ENCODE data around the gene OSBPL10. TPM values are rescaled to one million over a fixed set of nuclear protein-coding genes. Genes with fewer than 3 reads are reported as not detected.
A peak's percentile ranks its signal among the peaks of the same experiment; 100 is the strongest.

OSBPL10 gene
- total and polyA plus RNA-seq, 2 donors (not counting 1 experiment from before 2014, with no cell fraction given): 88.5 to 310 TPM

GRCh38 chr3:31791090-31791430 is 190.0 kb downstream of the OSBPL10 start:
- H2AFZ ChIP-seq (ENCODE audit: insufficient read depth, low read depth, low read length, poor library complexity, severe bottlenecking): no peak overlapping the region
- ATAC-seq (ENCODE audit: low read depth) (no peak), DNase-seq (no peak)
- ChIA-PET CTCF (no interaction called here), POLR2A (no interaction called here)
- H4K20me1 ChIP-seq (ENCODE audit: control insufficient read depth, insufficient read depth, low read length, poor library complexity, severe bottlenecking): peaks cover 29% of the 10 kb centered on the region
- intact Hi-C loops (cut with micrococcal nuclease): no loop called here
- no peak overlapping the region for H3K4me2 ChIP-seq (replicated peaks; ENCODE audit: low read depth, low read length, poor library complexity, severe bottlenecking)
- WGBS (ENCODE audit: insufficient coverage): 80% methylated on average over 1 of the region's 2 CpGs
- H3K27me3 ChIP-seq (replicated peaks in 1 of 4; ENCODE audit: control extremely low read depth in 1 of 4, control insufficient read depth in 3 of 4, insufficient read depth in 4 of 4, low read length in 3 of 4): no peaks in the 10 kb centered on the region
- H3K36me3 ChIP-seq (replicated peaks in 1 of 2; ENCODE audit: control extremely low read depth in 1 of 2, control insufficient read depth in 1 of 2, extremely low read depth in 1 of 2, insufficient read depth in 2 of 2, low read length in 1 of 2): peaks cover 3 to 34% of the 10 kb centered on the region in 2 experiments
- H3K4me1 ChIP-seq (ENCODE audit: control insufficient read depth in 2 of 2, insufficient read depth in 2 of 2, low read length in 2 of 2): peaks cover 3 to 4% of the 10 kb centered on the region in 2 donors
- H3K9me3 ChIP-seq (ENCODE audit: control extremely low read depth in 1 of 3, control insufficient read depth in 2 of 3, insufficient read depth in 1 of 3, low read length in 2 of 3): no peaks in the 10 kb centered on the region
- Mint-ChIP-seq H3K4me1 (peaks cover 26% of the 10 kb centered on the region), H3K4me3 (no peak overlapping the region), H3K9me3 (ENCODE audit: insufficient read depth) (no peaks in the 10 kb centered on the region), H3K27me3 (no peaks in the 10 kb centered on the region), H3K27ac (no peak overlapping the region)
- H3K9ac ChIP-seq (ENCODE audit: low read length): no peak overlapping the region
- no peak overlapping the region for H3K27ac ChIP-seq (ENCODE audit: low read length in 2 of 2)
- H3K4me3 ChIP-seq (ENCODE audit: control extremely low read depth in 1 of 5, extremely low read depth in 1 of 5, insufficient read depth in 1 of 5, low read depth in 2 of 5, low read length in 4 of 5): no peak overlapping the region
- TF ChIP-seq EZH2 (IDR thresholded peaks at IDR 0.05; ENCODE audit: borderline replicate concordance, insufficient read depth, low read depth, low read length, poor library complexity, severe bottlenecking): no peak
- no peak for TF ChIP-seq CTCF (IDR thresholded peaks at IDR 0.05)
- H3K79me2 ChIP-seq (ENCODE audit: control insufficient read depth, insufficient read depth, low read length): peaks cover 64% of the 10 kb centered on the region

- peak overlapping the region; percentile 57 for H3K27ac Mint-ChIP-seq
- no peak for ATAC-seq (ENCODE audit: low read depth)
- intact Hi-C loops (cut with micrococcal nuclease): no loop called here
- ChIA-PET POLR2A (no interaction called here), CTCF (no interaction called here)
- peaks cover 29% of the 10 kb centered on the region for H4K20me1 ChIP-seq (ENCODE audit: control insufficient read depth, insufficient read depth, low read length, poor library complexity, severe bottlenecking)
- no peaks in the 10 kb centered on the region for H3K9me3 ChIP-seq (ENCODE audit: control extremely low read depth in 1 of 3, control insufficient read depth in 2 of 3, insufficient read depth in 1 of 3, low read length in 2 of 3)
- peaks cover 67% of the 10 kb centered on the region for H3K79me2 ChIP-seq (ENCODE audit: control insufficient read depth, insufficient read depth, low read length)
- H3K36me3 ChIP-seq (replicated peaks in 1 of 2; ENCODE audit: control extremely low read depth in 1 of 2, control insufficient read depth in 1 of 2, extremely low read depth in 1 of 2, insufficient read depth in 2 of 2, low read length in 1 of 2): peaks cover 1 to 29% of the 10 kb centered on the region in 2 experiments
- H3K27ac ChIP-seq (ENCODE audit: low read length in 2 of 2): no peak overlapping the region
- TF ChIP-seq CTCF (IDR thresholded peaks at IDR 0.05) (no peak), EZH2 (IDR thresholded peaks at IDR 0.05; ENCODE audit: borderline replicate concordance, insufficient read depth, low read depth, low read length, poor library complexity, severe bottlenecking) (no peak)
- H3K27me3 ChIP-seq (replicated peaks in 1 of 4; ENCODE audit: control extremely low read depth in 1 of 4, control insufficient read depth in 3 of 4, insufficient read depth in 4 of 4, low read length in 3 of 4): no peaks in the 10 kb centered on the region
- H3K27me3 Mint-ChIP-seq: no peaks in the 10 kb centered on the region
- peaks cover 24% of the 10 kb centered on the region for H3K4me1 Mint-ChIP-seq
- H2AFZ ChIP-seq (ENCODE audit: insufficient read depth, low read depth, low read length, poor library complexity, severe bottlenecking): no peak overlapping the region
- no peak overlapping the region for H3K9ac ChIP-seq (ENCODE audit: low read length)
- WGBS (ENCODE audit: insufficient coverage): 95% methylated on average over 6 of the region's 7 CpGs
- H3K4me1 ChIP-seq (ENCODE audit: control insufficient read depth in 2 of 2, insufficient read depth in 2 of 2, low read length in 2 of 2): peaks cover 3 to 4% of the 10 kb centered on the region in 2 donors
- no peaks in the 10 kb centered on the region for H3K9me3 Mint-ChIP-seq (ENCODE audit: insufficient read depth)
- H3K4me3 Mint-ChIP-seq: no peak overlapping the region
- H3K4me2 ChIP-seq (replicated peaks; ENCODE audit: low read depth, low read length, poor library complexity, severe bottlenecking): no peak overlapping the region
- DNase-seq: no peak
- no peak overlapping the region for H3K4me3 ChIP-seq (ENCODE audit: control extremely low read depth in 1 of 5, extremely low read depth in 1 of 5, insufficient read depth in 1 of 5, low read depth in 2 of 5, low read length in 4 of 5)
Measured at GRCh38 chr3:31790193-31791089, 190.6 kb downstream of the OSBPL10 start.

Measured in B cell (primary cell).